Right renal cortex interstitium (tissue), 3 donors: Measurements from ENCODE around the gene FTO. TPM values are rescaled to one million over a fixed set of nuclear protein-coding genes. Genes with fewer than 3 reads are reported as not detected.

Source experiments
- DNase-seq, 3 donors: peaks; one replicate each; pipeline ENCODE4 v3.0.0-alpha.2; 2013; ENCODE audit warnings: low read depth in 3 of 3, low spot score in 2 of 3
- polyA plus RNA-seq, 3 donors: library from polyadenylated mRNA; unstranded; fragments of 120-200 nt; gene quantifications; one replicate each; pipeline ENCODE4 v1.2.1, GENCODE V29; 2013; ENCODE audit not compliant: insufficient read length in 3 of 3

Gene FTO
- polyA plus RNA-seq, 3 donors: 91.4 to 104 (median 92.7) TPM

DNA sequence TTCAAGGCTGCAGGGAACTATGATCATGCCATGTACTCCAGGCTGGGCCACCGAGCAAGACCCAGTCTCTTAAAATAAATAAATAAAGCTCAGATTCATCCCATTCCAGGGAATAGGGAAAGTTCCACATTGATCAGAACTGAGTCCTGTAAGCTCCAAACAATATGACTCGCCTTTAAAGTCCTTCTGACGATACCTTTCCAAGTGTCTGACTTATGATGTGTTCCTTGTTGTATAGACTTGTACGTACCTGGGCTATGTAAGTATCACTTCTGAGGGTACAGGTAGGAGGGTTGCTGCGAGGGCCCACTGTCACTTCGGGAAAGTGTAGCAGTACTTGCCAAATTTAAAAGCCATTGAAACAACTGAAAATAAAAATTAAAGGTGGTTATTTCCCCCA is 329.8 kb downstream of the FTO start:
- no peak for DNase-seq

DNA sequence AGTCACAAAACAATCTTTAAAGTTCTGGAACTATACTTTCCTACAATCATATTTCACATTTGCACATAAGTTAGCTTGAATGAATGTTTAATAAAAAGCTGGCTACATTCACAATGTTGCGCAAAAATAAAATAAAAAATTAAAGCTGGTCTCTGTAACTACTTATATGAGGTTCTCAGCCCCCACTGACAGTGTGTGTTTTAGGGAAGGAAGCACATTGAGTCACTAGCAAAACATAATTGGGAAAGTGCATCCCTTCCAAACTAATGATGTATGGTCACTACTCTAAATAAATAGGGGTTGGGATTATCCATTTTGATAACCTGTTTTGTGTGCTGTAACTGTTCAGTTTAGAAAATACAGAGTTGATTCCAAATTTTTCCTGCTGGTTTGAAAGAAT is 330.7 kb downstream of the FTO start:
- no peak for DNase-seq

DNA sequence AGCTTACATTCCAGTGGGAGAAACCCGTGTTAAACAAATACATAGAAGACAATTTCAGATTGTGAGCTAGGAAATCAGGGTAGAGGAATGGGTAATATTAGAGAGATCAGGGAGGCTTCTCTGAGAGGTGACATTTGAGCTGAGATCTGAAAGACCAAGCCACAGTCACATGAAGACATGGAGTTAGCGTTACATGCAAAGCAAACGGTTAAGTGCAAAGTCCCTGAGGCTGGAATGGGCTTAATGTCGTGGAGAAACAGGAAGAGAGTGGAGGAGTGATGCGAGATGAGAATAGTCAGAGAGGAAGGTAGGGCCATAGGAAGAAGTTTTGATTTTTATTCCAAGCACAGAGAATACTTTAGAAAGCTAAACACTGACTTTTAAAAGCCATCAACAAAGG is 336.5 kb downstream of the FTO start:
- no peak for DNase-seq

DNA sequence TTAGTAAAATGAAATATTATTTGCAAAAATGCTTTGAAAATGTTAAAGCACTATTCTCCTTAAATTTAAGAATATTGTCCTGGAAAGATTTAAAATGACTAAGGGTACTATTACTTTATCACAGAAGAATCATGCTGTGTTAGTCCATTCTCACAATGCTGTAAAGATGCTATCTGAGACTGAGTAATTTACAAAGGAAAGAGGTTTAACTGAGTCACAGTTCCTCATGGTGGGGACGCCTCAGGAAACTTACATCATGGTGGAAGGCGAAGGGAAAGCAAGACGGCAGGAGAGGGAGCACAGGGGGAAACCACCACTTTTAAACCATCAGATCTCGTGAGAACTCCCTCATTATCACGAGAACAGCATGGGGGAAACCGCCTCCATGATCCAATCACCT is 337.0 kb downstream of the FTO start:
- DNase-seq: no peak

DNA sequence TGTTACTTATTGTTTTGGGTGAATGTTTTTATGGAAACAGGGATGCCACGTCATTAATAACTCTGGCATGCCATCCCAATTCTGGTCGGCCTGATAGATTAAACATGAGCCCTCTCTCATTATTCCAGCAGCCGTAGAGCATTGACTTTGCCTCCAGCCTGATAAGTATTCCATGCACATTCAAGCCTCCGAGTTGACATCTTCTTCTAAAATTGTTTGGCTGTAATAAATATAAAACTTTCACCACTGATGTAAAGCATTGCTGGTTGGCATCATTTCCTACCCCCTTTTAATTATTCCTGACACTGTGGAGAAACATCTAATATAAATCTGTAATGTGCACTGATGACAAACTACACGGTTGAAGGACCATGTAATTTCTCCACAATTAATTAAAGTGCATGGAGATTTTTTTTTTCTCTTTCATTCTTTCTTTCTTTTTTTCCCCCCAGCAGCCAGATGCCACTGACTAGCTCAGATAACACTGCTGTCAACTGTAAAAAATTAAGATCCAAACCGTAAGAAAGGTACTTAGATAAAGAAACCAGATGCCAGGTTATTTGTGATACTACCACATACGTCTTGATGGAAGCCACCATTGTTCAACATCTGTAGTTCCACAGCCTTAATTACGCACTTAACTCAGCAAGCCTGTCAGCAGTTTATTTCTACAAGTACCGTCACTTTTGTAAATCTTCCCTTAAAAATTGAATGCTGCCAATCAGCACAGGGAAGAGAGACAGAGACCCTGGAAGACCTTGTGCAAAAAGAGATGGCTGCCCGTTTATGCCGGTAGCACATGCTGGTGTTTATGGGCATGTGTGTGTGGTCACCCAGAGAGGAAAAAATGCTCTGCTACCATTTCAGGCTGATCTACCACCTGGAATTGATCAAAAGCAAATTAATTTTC is 344.9 kb downstream of the FTO start:
- no peak for DNase-seq

DNA sequence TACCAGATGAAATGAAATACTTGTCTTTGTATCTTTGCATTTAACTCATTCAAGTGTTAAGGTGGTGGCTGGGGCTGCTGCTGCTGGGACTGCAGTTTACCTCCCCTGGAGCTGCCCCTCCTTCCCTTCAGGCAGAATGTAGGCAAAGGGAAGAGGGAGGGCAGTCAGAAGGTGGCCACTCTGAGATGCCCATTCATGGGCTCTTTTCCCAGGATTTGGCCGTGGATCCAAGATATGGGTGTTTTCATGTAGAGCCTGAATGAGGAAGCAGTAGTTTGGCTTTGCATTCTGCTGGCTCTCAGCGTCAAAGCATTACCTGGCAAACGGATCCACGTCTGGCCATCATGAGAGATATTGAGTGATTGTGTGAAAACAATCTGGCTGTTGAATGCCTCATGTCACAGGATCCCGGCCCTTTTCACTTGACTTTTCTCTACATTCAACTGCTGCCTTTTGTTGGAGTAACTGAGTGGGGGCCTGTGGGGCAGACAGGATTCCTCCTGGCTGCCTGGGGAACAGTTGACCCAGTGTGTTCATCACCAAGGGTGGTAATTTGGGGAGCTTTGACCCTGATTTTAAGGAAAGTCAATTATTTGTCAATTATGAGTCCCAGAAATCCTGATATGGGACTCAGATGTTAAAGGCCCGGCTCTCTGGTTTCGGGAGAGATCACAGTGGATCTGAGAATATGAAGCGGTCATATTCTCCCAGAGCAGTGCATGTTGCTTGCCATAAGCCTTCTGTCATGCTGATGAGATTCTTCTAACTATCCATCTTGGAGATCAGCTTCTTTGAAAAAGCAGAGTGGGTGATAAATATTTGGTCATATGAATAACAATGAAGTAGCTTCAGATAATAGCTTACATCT is 345.9 kb downstream of the FTO start:
- DNase-seq: no peak

DNA sequence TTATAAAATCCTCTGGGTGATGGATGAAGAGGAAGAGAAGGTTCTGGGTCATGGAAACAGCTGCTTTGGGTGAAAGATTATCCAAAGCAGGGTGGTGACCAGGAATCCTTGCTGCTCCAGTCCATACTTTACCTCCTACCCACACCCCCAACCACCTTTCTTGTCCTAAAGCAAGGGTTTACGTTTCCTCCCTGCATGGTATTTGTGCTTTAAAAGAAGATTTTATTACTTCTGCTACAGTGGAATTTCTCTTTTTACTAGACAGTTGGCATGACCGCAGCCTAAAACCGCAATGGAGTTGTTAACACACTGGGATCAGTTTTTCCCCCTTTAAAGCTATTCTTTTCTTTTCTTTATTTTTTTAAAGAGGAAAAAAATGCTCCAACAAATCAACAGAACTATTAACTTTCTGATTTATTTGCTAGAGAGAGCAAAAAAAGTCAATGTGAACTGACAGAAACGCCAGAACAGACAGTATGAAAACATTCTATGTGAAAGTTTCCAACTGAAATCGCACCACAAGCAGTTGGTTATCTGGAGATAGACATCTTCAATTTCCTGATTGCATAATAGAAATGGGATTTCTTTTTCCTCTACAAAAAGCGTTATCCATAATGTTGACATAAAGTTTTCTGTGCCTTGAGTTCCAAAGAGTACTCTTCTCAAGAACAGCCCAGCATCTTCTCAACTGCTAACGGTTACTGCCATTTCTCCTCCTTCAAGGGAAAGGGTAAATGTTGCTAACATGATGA is 346.7 kb downstream of the FTO start:
- DNase-seq: no peak

DNA sequence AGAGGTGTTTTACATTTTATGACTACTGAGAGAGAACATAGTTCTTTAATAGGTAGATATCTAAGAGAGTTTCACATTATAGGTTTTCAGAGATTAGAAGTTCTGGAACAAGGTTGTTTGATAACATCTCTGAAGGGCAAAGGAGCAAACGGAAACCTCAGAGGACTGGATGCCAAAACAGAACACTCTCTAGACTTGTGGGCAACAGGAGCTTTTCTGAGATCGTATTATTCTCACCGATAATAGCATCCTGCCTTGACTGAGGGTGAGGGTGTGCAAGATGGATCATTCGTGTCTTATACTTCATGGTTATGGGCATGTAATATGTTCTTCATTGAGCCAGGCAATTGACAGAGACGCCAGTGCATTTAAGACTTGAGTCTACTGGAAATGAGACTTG is 347.9 kb downstream of the FTO start:
- DNase-seq: no peak

DNA sequence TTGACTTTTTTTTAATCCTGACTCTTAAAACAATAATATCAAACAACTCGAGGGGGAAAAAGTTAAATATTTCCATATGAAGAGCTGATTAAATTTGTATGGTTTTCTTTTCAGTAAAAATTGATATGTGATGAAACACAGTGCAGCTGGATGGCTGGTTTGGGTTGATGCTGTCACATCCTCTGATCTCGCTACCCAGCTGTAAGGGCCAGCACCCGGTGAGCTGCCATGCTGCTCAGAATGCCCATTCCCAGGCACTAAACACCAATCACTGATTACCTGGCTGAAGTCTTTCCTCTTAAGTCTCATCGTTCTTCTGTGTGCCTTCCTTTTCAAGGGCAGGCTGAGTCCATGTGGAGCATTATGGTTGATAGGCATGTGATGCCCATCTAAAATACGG is 348.3 kb downstream of the FTO start:
- no peak for DNase-seq

DNA sequence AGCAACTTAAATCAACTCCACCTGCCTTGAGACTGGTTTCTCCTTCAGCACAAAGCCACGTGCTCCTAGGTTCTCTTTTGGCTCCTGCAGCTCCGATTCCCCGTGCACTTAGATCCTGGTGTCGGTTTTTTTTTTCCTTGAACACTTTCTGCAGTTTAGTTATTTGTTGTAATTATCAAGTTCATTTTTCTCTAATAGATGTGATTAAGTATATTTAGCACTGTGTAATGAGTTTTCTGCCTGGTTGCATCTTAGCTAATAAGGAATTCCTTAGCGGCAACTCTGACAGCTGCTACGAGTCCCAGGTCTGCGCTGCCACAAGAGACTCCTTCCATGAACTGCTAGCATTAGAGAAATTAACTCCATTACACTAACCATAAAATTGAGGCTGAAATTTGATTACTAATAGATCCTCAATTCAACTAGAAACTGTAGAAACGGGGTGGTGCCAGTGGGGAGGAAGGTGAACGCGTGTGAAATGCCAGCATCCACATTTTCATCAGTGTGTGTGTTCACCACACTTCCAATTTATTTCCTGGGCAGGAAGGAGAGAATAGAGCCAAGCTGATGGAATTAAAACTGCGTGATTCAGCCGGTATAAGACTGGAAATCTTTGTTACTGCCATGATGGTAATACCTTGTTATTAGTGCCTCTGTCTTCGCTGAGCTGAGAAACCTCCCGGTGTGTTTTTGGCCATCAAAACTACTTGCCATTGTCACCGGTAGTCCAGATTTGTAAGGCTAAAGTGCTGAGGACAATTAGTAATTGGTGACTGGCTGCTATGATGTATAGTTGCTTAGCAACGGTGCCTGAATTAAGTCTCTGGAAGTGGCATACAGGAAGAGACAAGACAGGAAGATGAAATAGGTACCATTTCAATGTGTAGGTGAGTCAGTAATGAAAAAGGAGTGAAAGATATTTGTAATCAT is 350.2 kb downstream of the FTO start:
- no peak for DNase-seq

DNA sequence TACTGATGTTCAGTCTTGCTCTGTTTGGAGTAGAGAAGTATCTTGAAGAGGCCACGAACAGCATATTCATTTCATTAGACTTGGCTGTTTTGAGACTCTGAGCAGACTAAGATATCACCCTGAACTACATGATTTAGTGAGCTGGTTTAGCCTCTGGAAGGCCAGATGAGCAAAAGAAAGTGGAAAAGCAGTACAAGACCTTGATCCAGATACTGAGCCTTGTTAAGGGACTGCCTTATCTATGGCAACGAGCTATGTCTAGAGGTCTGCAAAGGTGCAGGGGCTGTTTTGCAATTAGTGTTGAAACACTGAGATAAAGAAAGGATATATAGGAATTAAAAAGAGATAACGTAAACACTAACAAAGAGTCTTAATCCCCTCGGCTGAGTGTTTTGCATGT is 351.2 kb downstream of the FTO start:
- DNase-seq: no peak

DNA sequence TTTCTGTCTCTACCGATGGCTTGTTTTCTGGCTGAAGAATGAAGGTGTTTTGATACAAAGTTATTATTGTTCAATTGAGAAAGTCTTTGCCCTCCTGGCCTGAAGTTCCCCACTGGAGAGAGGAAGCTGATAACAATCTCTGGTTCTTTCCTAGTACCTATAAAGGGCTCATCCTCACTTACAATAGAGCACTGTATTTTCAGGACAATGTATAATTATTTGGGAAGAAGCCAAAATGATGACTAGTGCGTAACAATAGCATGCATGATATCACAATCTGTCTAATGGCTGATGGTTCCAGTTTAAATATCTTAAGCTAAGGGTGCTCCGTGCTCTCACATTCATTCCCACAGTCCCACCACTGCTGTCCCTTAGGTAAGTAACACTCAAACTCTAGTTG is 351.9 kb downstream of the FTO start:
- DNase-seq: no peak

DNA sequence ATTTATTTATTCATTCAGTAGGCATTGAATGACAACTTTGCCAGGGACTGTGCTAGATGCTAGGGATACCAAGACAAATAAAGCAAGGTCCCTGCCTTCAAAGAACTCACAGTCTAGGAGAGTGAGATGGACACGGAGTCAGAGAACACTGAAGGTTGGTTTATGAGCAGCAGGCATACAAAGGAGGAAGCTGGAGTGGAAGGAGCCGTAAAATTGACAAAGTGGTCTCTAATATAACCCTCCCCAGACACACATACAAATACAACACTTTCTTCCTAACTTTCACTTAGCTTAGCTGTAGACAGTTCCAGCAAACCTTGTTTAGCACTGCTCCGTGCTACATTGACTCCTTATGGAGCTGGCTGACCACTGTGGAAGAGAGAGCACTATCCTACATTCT is 353.0 kb downstream of the FTO start:
- DNase-seq: no peak

DNA sequence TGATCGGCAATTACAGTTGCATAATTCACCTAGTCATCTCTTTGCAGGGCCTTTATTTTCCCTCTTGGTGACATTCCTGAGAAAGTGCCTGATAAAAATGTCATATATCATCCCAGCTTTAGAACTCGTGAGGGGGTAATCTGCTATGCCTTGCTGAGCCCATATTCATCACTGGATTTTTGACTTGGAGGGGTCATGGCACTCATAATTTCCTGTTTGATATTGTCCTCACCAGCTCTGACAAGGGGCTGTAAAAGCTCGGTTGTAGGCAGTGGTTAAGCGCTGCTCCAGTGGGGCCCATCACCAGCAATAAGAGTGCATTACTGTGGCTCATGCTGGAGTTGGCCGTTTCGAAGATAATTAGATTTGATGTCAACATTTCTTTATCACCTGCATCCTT is 355.4 kb downstream of the FTO start:
- no peak for DNase-seq

DNA sequence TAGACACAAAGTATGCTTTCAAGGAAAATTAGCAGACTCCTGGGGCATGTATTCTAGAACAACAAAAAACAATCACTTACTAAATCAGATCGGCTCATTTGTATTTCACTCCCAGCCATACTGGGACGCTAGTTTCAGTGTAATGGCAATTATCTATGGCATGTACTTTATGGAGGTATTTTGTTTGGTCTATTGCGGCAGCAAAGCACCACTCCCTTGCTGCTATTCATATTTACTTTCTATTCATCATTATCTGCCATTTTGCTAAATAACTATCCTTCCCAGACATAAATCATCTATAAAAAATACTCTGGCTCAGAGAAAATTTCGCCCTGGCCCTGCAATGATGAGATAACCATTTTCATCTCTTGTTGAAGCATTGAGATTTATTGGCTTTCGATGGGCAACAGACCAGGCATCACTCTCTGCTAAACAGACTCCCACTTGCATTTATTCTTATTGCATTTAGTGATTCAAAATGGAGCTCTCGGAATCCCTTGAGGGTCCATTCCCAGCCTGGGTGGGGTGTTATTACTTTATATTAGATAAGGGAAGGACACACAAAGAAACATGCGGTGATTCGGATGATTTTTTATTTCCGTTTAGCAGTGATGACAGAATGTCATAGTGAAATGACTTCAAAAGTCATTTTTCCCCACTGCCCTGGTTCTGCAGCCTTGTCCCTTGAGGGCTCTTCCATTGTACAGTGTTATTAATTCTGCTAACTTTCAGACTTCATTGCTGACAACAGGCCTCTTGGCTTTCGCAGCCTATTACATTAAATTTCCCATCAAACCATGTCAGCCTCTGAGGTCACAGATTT is 356.9 kb downstream of the FTO start:
- no peak for DNase-seq

DNA sequence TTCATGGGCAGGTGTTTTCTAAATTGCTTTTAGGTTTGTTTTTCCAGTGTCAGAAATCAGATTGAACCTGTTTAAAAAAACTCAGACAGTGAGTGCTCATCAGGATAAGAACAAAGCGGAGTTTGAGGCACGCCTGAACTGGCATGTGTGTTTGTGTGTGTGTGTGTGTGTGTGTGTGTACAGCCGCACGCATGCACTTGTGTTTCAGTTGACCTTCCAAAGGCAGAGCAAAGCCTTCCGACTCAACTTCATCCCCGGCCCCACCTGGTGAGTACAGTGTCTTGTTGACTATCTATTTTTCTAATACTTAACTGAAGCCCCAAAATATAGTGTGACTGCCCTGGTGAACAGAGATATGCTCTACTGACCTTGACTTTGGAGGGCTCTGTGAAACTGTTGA is 357.5 kb downstream of the FTO start:
- DNase-seq: no peak

DNA sequence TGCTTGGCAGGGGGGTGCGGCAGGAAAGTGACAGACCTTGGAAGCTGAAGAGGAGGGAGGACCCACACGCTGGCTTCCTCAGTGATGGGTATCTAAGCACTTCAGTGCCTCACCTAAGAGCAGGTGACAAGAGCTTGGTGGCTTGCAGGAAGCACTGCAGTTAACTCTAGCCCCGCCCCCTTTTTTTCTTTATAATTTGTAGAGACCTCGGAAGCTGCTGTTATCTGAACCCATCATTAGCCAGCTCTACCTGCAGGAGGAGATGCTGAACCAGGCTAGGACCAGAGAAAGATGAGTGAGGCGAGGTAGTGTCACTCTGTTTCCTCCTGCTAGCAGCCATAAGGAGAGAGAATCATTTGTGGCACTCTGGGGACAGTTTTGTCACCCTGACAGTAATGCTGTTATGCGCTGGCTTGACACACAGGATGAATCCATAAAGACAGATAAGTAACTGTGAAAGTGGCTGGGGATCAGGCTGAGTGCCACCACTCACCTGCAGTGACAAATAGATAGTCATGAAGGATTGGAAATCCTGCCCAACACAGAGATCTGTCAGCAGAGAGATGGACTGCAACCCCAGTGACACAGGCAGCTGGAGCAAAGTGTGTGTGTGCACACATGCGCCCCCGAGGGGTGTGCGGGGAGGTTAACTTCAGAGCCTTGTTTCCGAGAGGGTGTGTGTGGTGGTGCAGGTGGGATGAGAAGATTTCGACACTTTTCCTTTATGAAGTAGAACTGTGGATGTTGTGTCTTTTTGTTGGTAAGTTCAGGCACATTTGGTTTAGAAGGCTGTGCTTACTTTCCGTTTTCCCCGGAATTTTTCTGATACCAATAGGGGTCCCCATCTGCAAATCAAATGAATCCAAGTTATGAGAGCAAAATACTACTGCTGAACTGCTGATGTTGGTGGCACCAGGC is 358.7 kb downstream of the FTO start:
- no peak for DNase-seq

DNA sequence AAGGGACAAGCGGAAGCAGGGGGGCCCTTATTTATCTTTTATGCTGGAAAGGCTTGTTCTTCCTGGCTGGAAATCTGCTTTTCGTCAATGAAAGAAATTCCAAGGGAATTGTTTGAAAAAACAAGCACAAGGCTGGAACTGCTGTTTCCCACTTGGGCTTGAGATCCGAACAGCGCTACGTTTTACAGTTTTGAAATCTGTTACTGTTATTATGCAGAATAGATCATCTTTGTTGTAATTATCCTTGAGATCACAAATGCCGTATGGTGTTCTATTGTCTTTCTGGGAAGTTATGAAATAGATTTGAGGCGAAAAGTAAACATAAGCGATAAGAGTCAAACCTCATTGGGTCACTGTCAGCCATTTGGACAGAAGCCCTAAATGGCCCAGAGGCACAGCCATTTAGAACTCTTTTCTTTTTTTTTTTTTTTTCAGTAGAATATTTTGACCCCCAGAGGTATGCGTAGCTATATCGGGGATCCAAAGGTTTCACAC is 359.4 kb downstream of the FTO start:
- no peak for DNase-seq
